Erythroblast (primary cell): ENCODE results near the gene OTOL1.

Experiments used
- DNase-seq, 2 experiments: peaks; one replicate each; lab custom pipeline; 2025; lab: John Stamatoyannopoulos, UW
- GATA1 ChIP-seq: IDR thresholded peaks from 2 replicates; pipeline ENCODE4 v1.6.1; 2011; ENCODE audit warnings: low read depth, mild to moderate bottlenecking, control low read depth, low read length, moderate library complexity
- POLR2A ChIP-seq: IDR thresholded peaks from 2 replicates; pipeline ENCODE4 v1.6.1; 2011; ENCODE audit warnings: mild to moderate bottlenecking, low read length

Gene OTOL1

DNA sequence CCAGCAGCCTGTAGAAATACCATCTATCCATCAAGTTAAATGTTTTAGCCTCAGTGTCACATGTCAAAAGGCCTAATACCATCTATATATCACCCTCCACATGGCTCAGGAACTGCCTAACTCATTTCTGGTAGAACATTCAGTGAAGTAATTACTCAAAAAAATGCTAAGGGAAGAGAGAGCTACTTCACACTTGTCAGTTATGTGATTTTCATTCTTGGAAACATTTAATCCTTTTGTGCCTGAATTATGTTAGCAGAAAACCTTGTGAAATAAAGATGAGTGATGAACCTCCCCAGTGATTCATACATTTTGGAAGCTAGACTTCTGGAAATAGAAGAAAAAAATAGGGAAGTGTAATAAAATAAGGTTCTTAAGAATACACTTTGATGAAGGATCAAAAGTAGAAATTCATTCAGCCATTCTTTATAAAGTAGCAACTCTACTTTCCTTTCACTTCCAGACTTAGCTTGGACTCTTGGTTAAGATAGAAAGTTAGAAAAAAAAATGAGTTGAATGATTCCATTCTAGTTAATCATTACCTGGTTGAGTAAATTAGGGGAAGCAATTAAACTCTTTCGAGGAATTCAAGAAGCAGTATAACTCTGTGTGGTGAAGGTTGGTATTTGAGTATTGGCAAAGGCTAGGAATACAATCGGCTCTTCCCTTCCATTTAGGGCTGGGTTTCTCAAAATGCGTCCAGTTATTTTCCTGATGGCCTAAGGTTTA is 3.6 kb downstream of the OTOL1 start:
- DNase-seq: no peak
- TF ChIP-seq GATA1: no peak
- TF ChIP-seq POLR2A: no peak

DNA sequence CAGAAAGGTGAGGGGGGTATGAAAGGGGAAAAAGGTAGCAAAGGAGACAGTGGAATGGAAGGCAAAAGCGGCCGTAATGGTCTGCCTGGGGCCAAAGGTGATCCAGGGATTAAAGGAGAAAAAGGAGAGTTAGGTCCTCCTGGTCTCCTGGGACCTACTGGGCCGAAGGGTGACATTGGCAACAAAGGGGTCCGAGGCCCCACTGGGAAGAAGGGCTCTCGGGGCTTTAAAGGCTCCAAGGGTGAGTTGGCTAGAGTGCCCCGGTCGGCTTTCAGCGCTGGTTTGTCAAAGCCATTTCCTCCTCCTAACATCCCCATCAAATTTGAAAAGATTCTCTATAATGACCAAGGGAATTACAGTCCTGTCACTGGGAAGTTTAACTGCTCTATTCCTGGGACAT is 6.7 kb downstream of the OTOL1 start:
- no peak for TF ChIP-seq POLR2A
- no peak for TF ChIP-seq GATA1
- no peak for DNase-seq

DNA sequence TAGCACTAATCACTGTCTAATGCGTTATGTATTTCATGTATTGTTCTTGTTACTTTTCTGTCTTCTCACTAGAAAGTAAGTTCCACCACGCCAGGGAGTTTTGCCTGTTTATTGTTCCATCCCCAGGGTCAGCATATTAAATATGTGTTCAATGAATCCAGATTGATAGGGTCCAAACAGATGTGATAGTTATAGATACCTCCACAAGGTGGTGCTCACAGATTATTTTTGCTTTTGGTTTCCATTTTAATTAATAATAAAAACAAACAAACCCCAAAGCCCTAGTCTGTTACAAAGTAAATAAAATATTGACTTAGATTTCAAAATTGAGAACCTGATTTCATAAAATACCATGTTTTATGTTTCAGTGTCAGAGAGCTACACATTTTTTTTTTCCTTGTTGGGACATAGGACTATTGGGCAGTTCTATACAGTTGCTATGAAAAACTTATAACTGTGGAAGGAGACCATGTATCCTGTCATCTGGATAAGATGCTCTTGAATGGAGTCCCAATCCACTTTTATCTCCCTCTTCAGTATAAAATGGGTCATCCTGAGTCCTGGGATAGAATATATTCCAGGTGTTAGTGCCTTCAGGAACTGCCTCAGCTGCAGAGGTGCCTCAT is 12.4 kb downstream of the OTOL1 start:
- TF ChIP-seq POLR2A (no peak), GATA1 (no peak)
- DNase-seq: peak in 1 of 2 experiments; percentile 18

DNA sequence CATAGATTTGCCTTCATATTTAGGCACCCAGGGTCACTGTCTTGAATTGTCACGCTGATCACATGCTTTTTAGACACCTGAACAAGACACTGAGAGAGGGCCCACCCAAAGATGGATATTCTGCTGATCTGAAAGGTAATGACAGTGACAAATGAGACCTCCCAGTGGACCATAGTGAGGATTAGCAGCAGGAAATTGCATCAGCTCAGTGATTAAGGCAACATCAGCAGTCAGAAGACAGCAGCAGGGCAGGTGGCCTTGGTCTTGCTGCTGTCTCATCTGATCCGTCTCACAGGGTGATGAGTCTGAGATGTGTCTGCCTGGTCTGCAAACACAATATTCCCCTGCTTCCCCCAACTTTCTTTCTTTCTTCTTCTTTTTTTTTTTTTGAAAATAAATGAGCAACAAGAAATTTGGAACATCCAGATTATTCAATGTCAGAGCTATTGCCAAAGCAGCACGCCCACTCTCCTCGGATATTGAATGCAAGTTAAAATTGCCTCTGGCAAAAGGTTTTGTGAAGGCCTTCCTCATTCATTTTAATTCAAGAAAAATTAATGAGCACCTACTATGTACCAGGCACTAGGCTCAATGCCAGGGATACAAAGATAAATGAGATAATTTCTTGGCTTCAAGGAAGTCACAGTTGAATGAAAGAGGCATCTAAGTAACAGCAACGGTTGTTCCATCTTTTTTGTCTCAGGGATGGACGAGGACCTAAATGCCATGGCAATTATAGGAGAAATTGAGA is 14.1 kb downstream of the OTOL1 start:
- TF ChIP-seq POLR2A (no peak), GATA1 (no peak)
- no peak for DNase-seq

DNA sequence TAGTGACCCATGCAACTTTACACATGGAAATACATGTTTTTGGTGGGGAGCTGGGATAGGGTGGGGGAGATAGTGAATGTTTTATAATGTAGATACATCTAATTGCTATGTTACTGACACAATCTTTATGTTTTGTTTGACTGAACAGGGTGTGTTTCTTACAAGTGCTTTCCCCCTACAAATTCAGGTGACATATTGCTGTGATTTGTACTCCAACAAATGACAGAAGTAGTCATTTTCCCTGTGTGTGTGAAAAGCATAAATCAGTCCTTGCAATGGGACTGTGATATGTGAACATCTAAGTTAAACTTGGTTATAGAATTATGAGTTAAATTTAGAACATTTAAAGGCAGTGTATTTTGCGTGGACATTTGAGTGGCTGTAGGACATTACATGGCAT is 27.3 kb downstream of the OTOL1 start:
- TF ChIP-seq GATA1 (no peak), POLR2A (no peak)
- no peak for DNase-seq

DNA sequence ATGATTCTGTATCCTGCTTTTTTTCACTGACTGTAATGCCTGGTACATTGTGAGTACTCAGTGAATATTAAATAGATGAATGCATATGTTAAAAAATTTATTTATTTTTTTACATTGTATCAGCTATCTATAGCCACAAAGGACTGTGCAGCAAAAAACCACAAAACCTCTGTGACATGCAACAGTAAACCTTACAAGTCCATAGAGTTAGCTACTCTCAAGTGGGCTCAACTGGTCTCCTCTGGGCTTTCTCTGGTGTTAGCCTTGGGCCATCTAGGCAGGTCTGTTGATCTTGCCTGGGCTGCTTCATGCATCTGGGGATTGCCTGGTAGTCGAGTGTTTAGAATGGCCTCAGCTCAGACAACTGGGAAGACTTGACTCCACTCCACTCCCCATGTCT is 35.3 kb downstream of the OTOL1 start:
- TF ChIP-seq POLR2A (no peak), GATA1 (no peak)
- no peak for DNase-seq

DNA sequence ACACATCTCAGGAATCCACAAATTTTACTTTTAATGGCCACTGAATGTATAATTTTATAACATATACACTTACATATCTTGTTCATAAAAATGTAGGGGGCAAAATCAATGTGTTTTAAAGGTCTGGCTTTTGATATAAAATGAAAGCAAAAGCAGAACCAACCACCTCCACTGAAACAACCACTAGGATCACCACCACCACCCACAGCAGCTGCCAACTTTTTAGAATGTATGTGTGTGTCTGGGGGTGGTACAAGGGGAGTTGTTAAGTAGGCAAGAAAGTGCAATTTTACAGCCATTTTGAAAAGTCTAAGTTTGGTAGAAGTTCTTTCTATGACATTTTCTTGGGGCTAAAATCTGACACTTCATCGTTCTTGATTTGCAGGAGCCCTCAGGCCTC is 44.0 kb downstream of the OTOL1 start:
- TF ChIP-seq POLR2A (no peak), GATA1 (no peak)
- no peak for DNase-seq

DNA sequence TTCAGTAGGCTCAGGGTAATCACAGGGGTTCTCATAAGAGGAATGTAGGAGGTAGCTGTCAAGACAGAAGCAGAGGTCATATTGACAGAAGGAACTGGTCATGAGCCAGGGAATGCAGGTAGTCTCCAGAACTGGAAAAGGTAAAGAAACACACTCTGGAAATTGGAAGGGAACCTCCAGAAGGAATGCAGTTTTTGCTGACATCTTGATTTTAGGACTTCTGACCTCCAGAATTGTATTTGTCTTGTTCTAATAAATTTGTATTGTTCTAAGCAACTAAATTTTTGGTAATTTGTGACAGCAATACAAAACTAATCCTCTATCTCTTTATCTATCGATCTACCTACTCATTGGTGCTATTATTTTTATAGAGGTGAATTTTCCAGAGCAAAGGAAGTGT is 49.2 kb downstream of the OTOL1 start:
- DNase-seq: no peak
- TF ChIP-seq POLR2A (no peak), GATA1 (no peak)

DNA sequence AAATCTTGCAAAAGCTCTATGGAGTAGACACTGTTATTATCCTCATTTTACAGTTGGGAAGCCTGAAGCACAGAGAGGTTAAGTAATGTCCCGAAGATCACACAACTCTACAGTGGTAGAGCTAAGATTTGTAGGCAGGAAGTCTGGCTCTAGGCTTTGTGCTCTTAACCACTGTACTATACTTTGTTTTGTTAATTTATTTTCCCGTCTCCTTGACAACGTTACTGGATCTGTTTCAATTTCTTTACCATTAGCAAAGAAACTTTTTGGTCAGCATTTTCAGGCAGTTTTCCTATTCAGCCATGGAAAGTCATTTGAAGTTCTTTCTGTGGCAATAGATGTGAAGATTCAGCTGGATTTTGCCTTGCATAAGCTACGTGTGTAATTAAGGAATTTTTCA is 51.7 kb downstream of the OTOL1 start:
- no peak for DNase-seq
- no peak for TF ChIP-seq GATA1
- no peak for TF ChIP-seq POLR2A

DNA sequence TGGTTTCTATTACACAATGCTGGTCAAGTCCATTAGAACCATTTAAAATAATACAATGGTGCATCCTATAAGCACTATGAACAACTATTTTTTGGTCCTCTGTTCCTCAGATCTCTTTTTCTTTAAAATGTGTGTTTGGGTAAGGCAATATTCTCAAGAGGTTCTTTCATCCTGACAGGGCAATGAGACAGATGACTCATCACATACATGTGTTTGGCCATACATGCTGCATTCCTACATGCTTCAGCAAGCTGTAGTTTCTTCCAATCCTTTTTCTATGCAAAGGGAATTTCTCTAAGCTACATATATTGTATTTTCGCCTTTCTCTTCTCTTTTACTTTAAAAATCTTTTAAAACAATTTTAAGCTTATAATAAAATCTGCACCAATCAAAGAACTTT is 52.7 kb downstream of the OTOL1 start:
- TF ChIP-seq POLR2A (no peak), GATA1 (no peak)
- no peak for DNase-seq

DNA sequence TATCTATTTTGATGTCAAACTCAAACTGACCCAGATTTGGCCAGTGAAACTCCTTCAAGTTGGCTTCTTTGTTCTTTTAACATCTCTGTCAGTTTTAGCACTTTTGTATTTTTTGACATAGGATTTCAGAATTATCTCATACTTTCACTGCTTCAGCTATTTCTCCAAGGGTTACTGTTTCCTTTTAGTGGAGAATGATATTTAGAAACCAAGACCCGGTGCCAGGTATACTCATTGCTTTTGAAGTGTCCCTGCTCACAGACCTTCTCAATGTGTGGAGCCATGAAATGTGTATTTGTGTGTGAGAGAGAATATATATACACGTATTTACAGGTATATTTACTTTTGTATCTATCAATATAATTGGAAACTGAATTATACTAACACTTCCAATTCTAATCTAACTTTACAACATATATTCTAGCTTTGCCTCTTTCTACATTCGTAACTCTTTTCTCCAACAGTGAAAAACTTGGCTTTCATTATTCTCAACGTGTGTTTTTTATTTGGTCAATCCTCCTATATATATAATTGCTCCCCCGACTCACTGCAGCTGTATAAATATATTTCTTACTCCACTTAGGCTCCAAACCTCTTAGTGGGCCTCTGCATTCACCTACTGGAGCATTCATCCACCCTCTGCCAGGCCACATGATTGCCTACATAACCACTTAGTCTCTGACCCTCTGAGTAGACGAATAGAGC is 54.0 kb downstream of the OTOL1 start:
- TF ChIP-seq POLR2A: no peak
- no peak for TF ChIP-seq GATA1
- no peak for DNase-seq

DNA sequence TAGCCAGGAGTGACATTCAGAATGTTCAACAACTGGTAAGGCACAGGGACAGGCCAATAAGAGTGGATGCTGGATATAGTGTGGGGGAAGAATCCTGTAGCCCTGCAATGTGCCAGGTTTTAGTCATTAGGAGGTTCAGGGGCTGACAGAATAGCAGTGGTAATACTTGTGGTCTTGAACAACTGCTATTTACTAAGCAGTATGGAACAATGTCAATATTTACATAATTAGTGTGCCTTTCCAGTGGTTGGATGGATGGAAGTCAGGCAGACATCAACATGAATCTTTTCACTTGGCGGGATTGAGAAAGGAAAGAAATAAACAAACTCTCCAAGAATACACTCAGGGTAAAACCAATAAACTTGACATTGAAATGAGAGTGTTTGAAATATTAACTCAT is 55.1 kb downstream of the OTOL1 start:
- no peak for TF ChIP-seq POLR2A

DNA sequence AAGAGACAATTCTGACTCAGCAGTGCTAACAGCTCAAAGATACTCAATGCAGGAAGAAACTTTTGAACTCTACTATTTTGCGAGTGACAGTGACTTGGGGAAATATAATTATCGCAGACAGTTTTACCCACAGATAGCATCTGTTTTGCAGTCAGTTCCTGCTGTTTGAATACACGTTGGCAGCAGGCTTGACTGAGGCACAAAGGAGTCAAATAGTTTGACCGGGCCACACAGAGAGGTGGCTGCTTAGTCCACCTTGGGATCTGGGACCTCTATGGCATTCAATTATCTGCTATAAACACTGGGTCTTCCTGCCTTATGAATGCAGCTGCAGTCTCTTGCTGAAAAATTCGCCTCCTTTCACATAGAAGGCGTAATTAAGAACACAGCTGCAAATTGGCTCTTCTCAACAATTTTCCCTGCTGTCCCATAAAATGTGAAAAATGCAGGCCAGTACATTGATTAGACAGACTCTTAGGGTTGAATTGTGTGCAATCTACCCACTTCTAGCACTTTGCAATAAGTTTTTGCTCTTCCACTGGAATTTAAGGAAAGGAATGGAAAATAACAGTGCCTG is 56.5 kb downstream of the OTOL1 start:
- TF ChIP-seq GATA1 (no peak), POLR2A (no peak)
- no peak for DNase-seq

More for the DNA sequence above, 55.1 kb downstream of the OTOL1 start:
- DNase-seq: no peak
